Hematopoietic multipotent progenitor cell treated with erythropoietin and hydrocortisone succinate and interleukin-3 and kit ligand, for 8 days (in vitro differentiated cells): Measurements from ENCODE around the gene GRPR.
A peak's percentile ranks its signal among the peaks of the same experiment; 100 is the strongest.

ENCODE experiments used
- DNase-seq: peaks from one replicate; pipeline ENCODE4 v3.0.0-alpha.2; 2015

The GRPR gene

DNA sequence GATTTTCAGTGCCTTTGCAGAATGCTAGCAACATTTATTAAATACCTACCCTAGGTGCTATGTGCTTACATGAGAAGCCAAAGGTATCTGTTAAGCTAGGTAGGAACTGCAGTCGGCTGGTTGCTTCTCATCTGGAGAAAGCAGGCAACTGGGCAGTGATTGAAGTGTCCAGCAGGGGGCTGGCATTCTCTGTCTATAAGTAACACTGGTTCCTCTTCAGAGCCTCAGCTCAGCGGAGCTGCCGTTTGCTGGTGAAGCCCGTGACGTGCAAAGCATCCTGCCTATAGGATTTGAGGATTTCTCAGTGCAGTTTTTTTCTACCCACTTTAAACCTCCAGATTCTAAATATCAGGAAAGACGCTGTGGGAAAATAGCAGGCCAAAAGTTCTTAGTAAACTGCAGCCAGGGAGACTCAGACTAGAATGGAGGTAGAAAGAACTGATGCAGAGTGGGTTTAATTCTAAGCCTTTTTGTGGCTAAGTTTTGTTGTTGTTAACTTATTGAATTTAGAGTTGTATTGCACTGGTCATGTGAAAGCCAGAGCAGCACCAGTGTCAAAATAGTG, at the start of gene GRPR:
TSS of gene GRPR (plus strand) at position 344 of the 565 bp plus-strand sequence. CDS start 389 bp downstream, outside the sequence.
- DNase-seq: peak; percentile 63

DNA sequence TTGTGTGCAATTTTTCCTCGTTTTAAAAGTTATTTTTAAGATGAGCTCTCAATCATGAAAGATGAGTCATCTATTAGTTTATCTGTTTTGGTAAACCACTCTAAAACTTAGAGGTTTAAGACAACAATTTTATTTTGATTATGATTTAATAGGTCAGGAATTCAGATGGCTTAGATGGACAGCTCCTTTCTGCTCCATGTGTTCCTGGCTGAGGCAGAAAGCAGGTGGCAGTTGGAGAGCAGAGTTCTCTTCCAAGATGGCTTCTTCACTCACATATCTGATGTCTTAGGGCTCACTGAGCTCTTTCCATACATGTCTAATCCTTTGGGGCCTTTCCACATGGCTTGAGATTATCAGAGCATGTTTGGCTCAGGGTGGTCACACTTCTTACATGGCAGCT, 48.3 kb upstream of the GRPR start:
- DNase-seq: no peak

DNA sequence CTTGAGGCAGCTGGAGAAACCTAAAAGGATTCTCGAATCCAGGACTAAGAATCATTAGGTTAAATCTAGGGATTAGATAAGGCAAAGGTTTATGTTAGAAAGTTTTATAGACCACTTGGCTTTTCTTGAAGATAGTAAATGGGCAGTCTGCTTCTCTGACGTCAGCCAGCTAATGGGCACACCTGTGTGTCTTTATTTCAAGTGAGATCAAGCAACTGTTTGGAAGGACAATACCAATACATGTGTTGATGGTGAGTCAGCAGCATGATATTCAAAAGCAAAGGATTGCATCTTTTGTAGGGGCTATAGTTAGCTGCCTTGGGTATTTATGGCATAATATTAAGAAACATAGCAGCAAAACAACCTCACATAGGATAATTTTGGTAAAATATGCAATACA, 46.5 kb upstream of the GRPR start:
- no peak for DNase-seq

DNA sequence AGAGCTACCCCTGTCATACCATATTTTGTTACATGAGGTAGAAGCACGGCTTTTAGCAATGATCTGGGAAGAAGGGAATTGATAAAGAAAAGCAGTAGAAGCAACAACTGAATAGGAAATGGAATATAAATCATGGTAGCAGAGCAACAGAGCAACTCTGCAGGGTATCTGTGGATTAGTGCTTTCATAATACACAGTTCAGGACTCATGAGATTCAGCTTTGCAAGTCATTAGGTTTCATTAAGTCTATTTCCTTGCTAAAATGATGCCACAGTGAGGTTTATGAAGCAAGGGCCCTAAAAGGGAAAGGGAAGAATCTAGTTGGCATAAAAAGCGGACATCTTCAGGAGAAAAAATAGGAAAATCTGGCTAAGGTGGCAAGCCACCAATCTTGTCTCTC, 45.6 kb upstream of the GRPR start:
- no peak for DNase-seq

DNA sequence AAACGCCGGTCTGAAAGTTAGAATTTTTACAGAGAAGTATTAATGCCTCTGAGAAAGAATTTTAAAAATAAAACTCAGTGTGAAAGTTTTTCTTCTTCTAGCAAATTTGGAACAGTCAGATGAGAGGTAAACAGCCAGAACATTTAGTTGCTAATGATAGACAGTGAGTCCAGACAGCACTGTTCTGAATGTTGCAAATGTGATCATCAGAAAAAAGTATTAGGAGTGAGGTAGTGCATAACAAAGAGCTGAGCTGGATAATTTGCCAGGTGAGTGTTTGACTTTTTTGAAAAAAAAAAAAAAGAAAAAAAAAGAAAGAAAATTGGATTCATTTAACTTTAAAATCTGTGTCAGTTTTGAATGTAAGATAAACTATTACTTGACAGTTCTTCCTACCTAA, 42.0 kb upstream of the GRPR start:
- DNase-seq: no peak

DNA sequence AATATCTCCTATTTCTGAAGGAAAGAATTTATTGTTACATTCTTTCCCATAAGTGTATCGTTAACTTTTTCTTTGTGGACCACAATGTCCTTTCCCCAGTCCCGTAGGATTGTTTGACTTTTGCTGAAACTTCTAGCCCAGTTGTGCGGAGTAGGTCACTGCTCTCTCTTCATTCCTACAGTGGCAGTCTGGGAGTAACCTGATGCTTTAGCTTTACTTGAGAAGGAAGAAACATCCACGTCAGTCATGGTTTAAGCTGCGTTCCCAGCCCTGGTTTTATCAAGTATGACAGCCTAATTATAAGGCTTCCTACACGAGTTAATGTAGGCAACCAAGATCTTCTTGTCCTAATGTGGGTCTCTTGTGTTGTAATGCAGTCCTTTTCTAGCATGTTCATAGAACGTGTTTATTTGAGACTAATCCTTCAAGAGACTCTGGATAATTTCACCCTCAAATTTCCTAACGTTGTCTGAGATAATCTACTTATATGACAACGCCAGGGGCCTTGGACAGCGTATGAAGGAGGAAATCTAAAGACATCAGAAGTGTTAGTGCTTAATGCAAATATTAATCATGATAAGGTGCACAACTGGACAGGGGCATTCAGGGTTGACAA, 40.8 kb upstream of the GRPR start:
- DNase-seq: no peak

DNA sequence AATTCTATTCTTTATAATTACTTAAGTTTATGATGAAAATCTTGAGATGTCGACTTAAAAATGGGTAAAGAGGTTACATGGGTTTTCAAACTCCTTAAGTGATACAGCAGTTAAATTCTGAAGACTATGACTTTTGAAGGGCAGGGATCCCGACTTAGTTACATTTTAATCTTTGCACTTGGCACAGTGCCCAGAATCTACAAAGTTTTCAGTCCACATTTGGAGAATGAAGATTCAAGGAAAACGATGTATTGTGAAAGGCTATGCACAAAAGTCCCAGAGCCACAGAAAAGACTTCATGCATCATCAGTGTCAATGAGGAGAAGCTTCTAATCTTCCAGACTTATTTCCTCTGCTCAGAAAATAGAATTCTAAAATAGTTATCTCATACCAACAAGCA, 36.3 kb upstream of the GRPR start:
- no peak for DNase-seq

DNA sequence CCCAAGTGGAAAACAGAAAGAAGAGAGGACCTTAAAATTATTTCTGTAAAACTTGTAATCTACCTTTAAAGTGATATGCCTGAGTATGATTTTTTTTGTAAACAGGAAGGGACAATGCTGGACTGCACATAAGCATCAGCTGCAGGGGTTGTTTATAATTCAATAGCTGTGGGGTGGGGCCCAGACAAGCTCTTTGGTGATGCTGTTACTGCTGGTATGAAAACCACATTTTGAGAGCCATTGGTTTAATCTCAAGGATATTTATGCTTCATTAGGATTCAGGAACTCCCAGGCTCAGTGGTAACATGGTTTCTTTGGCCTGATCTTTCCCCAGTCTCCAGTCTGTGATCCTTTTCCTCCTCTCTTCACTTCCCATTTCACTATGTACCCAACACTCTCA, 34.3 kb upstream of the GRPR start:
- DNase-seq: no peak

DNA sequence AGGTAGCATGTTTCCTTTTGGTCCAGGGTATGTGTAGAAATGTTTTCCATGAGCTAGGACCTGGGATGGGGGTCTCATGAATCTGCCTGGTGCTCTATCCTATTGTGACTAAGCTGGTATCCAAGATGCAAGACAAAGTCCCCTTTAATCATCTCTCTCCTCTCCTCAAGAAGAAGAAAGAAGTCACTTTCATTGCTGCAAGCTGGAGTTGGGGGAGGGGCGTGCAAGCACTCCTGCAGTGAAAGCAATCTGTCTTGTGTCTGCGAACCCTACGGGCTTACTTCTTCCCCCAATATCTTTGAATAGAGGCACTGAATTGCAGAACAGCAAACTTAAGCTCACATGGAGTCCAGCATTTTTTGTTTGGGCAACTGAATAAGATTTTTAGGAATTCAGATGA, 27.2 kb upstream of the GRPR start:
- no peak for DNase-seq

DNA sequence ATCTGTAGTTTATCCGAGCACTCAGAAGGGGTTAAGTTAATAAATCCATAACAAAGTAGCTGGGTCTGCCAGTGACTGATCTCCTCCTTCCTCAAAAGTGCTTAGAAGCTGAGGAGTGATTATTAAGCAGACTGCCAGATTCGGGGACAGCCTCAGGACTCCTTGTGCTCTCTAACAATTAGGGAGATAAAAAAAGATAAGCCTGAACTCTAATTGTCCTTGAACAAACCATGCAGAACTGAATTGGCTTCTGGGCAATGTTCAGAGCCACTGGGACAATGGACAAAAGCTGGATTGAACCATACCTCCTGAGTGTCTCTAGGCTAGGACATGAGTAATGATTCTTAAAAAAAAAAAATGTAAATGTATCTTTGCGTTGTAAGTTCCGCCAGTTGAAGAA, 22.7 kb upstream of the GRPR start:
- DNase-seq: no peak

DNA sequence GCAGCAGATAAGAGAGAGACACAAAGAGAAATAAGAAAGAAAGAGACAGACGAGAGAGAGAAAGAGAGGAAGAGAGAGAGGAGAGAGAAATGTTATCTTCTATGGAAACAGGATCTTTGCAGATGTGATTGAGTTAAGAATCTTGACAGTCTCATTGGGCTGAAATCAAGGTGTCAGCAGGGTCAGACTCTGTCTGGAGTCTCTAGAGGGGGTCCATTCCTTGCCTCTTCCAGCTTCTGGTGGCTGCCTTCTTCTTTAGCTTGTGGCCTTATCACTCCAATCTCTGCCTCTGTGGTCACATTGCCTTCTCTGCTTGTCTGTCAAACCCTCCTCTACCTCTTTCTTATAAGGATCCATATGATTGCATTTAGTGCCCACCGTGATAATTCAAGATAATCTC, 21.8 kb upstream of the GRPR start:
- DNase-seq: no peak

DNA sequence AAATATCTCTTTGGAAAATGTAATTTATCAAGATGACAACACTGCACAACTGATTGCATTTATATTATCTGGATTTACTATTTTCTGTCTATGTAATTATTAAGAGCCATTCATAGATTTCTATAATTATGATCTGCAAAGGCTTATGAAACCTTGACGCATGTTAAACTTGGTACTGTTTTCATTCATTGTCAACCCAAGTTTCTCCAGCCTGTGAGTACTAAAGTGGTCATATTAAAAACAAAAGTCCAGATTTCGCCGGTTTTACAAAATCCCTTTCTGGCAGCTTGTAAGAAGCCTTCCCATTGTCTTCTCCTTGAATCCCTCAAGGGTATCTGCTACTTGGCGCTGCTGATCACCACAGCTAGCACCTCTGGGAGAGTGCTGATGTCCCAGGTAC, 19.7 kb upstream of the GRPR start:
- DNase-seq: no peak

DNA sequence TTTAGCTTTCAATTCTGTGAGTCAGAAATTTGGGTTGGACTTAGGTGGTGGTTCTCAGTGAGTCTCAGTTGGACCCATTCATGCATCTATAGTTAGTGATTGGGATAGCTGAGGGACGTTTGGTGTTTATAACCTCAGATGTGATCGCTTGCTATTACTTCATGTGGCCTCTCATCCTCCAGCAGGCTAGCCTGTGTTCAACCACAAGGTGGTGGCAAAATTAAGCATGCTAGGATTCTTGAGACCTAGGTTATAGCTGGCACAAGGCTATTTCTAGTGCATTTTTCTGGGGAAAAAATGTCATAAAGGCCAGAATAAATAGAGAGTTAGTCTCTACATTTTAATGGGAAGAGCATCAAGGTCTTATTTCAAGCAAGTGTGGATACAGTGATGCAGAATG, 10.9 kb upstream of the GRPR start:
- DNase-seq: no peak

DNA sequence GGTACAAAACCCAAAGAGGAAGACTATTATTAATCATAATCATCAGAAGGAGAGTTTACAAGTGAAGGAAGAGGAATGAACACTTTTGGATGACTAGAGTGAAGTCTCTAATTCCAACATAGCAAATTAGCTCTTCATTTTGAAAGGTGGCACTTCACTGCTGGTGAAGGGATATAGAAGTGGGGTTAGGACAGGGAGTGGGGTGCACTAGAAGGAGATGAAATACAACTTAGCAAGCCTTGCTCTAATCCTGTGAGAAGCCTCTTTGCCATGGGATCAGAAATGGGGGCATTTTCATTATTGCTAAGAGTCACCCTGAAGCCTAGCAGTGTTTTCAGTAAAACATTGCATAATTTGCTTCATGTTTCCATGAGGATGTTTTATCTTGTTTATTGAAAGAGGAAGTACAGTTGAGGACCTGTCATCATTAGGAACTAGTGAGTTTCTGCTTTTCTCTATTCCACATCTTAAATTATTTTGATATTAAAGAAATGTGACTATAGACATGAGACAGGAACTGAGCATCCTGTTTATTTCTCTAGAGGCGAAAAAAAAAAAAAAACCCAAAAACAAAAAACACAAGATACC, 9.3 kb upstream of the GRPR start:
- DNase-seq: no peak

DNA sequence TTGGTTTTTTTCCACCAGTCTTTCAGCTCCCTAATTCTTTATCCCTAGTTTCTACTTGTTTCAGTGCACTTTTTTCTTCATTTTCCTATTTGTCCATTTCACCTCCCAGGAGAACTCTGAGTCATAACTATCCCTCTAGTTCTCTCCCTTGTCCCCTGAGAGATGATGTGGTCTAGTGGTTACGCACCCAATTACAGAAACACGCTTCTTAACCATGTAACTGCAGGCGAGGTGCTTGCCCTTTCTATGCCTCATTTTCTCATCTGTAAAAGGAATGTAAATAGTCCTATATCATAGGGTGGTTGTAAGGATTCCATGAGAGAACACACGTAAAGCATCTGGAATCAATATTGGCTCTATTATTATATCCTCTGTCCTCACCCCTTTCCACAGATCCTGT, 8.8 kb upstream of the GRPR start:
- no peak for DNase-seq

DNA sequence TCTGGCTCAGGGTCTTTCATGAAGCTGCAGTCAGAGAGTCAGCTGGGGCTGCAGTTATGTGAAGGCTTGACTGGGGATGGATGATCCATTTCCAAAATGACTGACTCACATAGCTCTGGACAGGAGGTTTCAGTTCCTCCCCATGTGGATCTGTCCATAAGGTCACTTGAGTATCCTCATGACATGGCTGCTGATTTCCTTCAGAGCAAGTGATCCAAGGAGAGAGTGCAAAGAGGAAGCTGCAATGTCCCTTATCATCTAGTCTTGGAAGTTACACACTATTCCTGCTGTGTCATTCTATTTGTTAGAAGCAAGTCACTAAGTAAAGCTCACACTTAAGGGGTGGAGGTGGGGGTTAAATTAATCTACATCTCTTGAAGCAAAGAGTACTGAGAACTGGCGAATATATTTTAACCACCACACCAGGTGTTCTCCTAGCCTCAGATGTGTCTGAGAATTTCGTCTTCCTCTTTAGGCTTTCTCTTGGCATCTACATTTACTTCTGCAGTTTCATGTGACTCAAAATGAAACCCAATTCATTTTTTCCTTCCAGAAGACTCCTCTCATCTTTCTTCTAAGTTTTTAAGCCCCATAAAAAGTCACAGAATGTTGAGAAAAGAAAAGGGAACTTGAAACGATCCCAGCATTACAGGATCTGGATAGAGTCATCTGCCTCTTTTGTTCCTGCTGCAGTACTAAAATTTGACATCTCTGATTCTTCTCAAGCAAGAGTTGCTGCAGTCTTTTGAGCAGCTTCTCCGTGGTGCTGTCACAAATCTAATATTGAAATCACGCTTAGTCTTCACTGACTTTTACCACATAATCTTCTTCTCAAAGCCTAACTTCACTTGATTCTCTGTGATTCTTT, 3.8 kb upstream of the GRPR start:
- DNase-seq: no peak

DNA sequence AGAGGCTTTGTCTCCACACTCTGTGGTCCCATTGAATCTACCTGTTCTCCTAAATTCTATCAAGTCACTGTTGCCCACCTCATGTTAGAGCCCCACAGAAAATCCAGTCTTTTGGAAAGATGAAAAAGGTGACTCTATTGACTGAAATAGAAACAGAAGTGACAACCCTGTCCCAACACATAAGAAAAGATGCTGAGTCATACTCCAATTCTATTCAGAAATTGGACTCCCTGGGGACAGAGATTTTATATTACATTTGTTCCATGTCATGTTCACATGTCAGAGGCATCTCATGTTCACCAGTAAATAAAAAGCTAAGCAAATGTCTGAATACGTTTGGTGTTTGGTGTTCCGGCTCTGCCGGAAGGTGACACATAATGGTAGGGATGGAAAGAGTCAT, 2.9 kb upstream of the GRPR start:
- DNase-seq: no peak

DNA sequence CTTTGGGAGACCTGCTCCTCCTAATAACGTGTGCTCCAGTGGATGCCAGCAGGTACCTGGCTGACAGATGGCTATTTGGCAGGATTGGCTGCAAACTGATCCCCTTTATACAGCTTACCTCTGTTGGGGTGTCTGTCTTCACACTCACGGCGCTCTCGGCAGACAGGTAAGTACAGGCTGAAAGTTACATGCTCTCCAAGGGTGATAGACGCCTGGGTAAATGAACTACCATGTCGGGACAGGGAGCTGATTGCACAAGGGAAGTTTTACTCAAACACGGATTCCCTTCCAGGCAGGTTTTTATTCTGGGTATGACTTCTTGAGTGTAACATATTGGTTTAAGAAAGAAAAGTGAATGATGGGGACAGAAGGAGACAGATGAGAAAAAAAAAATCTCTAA, 836 bp downstream of the GRPR start:
- DNase-seq: no peak

DNA sequence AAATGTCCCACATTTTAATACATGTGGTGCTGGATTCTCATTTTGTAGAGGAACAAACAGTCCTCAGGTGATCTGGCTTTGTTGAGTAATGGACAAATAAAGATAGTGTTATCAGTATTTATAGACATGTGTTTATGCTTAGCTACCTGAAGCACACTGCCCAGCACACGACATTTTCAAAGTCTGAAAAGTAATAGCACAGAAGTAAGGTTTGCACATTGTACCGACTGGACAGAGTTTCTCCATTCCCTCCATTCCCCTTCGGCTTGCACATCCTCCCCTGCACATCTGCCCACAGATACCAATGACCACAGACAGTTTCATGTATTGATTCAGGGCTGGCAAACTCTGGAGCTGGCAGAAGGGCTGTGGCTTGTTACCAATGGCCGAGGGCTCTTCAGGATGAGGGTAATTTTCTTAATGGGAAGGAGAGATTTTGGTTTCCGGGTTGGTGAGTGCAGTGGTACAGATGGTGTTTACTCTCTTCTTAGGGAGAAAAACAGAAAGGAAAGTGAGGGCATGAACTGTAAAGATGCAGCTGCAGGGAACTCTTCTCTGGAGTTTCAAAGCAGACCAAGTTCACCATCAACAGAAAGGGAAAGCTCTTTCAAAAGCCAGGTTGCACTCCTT, 2.3 kb downstream of the GRPR start:
- no peak for DNase-seq

DNA sequence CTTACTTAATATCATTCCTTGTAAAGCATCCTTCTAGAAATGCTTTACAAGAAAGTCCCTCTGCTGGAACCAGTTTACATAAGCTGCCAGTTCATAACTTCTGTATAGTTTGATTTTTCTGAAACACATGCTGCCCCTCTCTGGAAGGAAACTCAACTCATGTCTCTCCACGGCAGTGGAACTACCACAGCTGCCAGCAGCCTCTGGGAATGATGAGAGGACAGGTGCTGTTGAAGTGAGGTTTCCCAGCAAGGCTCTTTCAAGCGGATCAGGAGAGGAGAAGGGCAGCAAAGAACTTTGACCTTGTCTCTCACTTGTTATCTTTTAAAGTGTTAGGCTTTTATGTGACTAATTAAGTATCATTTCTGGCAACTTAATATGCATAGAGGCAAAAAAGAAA, 7.3 kb downstream of the GRPR start:
- no peak for DNase-seq

DNA sequence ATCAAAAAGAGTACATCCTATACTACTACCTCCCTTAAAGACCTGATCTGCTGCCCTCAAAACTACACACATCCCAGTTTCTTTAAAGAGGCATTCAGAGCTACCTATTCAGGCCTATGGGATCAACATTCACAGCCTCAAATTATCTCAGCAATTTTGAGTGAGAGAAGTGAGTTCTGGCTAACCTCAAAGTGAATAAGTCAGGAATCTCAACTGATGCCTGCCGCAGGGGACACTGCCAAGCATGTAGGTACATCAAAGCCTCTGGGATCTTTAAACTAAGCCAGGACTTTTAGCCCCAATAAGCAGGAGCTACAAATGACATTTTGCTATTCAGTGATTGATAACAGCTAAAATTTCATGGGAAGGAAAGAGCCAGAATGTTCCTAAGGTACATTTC, 11.6 kb downstream of the GRPR start:
- no peak for DNase-seq

DNA sequence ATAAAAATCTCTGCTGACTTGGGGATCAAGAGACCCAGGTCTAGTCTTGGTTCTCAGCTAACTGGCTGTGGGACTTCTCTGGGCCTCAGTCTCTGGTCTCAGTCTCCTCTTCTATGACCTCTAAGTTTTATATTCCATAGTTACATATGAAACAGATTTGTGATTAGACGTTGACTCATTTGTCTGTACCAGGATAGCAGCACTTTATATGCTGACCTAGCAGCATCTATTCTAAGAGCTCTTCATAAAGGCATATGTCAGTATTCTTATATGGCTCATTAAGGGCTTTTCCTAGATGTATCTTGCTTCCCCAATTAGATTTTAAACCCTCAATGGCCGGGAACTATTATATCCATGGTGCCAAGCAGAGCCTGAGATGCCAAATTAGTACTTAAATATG, 12.7 kb downstream of the GRPR start:
- DNase-seq: no peak

DNA sequence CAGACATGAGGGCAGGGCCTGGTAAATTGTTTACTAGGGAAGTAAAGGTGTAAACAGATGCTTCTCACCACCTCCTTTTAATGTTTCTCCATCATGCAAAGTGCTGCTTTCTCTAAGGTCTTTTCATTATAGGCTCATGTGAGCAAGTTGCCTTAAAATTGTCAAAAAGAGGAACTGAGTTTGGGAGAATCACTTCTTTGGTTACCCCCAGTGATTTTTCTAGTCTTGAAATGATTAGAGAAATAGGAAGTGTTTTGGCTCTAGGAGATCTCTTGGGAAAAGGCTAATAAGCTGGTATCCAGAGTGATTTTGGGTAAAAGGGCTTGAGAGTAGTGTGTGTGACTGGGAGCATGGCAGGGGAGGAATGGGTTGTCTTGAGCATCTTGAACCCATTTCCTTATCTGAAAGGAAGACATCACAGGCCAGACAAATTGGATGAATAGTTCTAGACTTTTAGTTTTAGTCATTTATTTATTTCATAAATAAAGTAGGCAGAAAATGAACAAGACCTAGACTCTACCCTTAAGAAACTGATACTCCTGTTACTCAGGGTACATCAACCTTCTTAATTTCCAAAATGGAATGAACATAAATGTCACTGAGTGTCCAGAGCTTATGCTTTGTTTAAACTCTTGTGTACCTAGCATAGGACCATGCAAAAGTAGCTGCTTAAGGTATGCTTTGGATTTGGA, 14.2 kb downstream of the GRPR start:
- no peak for DNase-seq
